ENCODE data around the gene DCAF4L1. TPM values are rescaled to one million over a fixed set of nuclear protein-coding genes. Genes with fewer than 3 reads are reported as not detected.

The DCAF4L1 gene
- 0.08 TPM for polyA plus RNA-seq (2013, experiment 1 of 2; ENCODE audit: insufficient read length)
- 0.04 TPM for polyA plus RNA-seq (2013, experiment 2 of 2; ENCODE audit: insufficient read length)

- DNase-seq, result no peak
These were observed at the start of gene DCAF4L1 for GRCh38 chr4:41981456-41981855. DCAF4L1 (plus strand) TSS chr4:41981756; CDS start chr4:41981793, 37 bp downstream.

- DNase-seq, result no peak
These were observed 48.6 kb upstream of the DCAF4L1 start for GRCh38 chr4:41932988-41933387.

GRCh38 chr4:41933997-41934503 lies 47.5 kb upstream of the DCAF4L1 start:
- no peak for DNase-seq

GRCh38 chr4:41934514-41934900 lies 47.0 kb upstream of the DCAF4L1 start:
- no peak for DNase-seq

- peak; percentile 87 for DNase-seq
These were observed 46.5 kb upstream of the DCAF4L1 start, which contains the start of gene TMEM33 for GRCh38 chr4:41934901-41935651. TMEM33 (plus strand) TSS chr4:41935429; CDS start chr4:41935485, 56 bp downstream.

- DNase-seq, result peak; percentile 15
These were observed 45.9 kb upstream of the DCAF4L1 start for GRCh38 chr4:41935652-41936021.

- no peak for DNase-seq
These were observed 42.4 kb upstream of the DCAF4L1 start for GRCh38 chr4:41939016-41939626.

- peak; percentile 18 for DNase-seq
These were observed 40.7 kb upstream of the DCAF4L1 start for GRCh38 chr4:41940834-41941233.

GRCh38 chr4:41943506-41943905 lies 38.0 kb upstream of the DCAF4L1 start:
- DNase-seq, result no peak

- DNase-seq, result no peak
These were observed 37.5 kb upstream of the DCAF4L1 start for GRCh38 chr4:41944089-41944488.

GRCh38 chr4:41949531-41949930 lies 32.0 kb upstream of the DCAF4L1 start:
- no peak for DNase-seq

GRCh38 chr4:41957634-41958033 lies 23.9 kb upstream of the DCAF4L1 start:
- DNase-seq, result no peak

GRCh38 chr4:41963105-41963504 lies 18.5 kb upstream of the DCAF4L1 start:
- peak; percentile 9 for DNase-seq

GRCh38 chr4:41964401-41964800 lies 17.2 kb upstream of the DCAF4L1 start:
- DNase-seq, result no peak

GRCh38 chr4:41967392-41967791 lies 14.2 kb upstream of the DCAF4L1 start:
- no peak for DNase-seq

- DNase-seq, result no peak
These were observed 11.9 kb upstream of the DCAF4L1 start for GRCh38 chr4:41969671-41970070.

- no peak for DNase-seq
These were observed 6.2 kb upstream of the DCAF4L1 start for GRCh38 chr4:41975341-41975740.

GRCh38 chr4:41976775-41977516 lies 4.6 kb upstream of the DCAF4L1 start:
- DNase-seq, result no peak

GRCh38 chr4:41977709-41978108 lies 3.8 kb upstream of the DCAF4L1 start:
- peak; percentile 66 for DNase-seq

GRCh38 chr4:41982716-41983115 lies 1.2 kb downstream of the DCAF4L1 start:
- DNase-seq, result no peak

- DNase-seq, result no peak
These were observed 3.6 kb downstream of the DCAF4L1 start for GRCh38 chr4:41985151-41985550.

- no peak for DNase-seq
These were observed 8.4 kb downstream of the DCAF4L1 start for GRCh38 chr4:41989994-41990364.

All from fibroblast of skin of back (primary cell).